Activated CD8-positive, alpha-beta T cell treated with anti-CD3 and anti-CD28 coated beads for 36 hours (primary cell): ENCODE results near the gene CCDC33. TPM values are rescaled to one million over a fixed set of nuclear protein-coding genes. Genes with fewer than 3 reads are reported as not detected.

Experiments used
- ATAC-seq: fragments of 200-7000 bp; cut with Tn5 transposase; one replicate; pipeline ENCODE4 v1.10.0; 2021; ENCODE audit warnings: mild to moderate bottlenecking, moderate library complexity
- CTCF ChIA-PET: fragments of 350-600 bp; sonication (Branson Sonifier 250); formaldehyde crosslinking; loops from one replicate; lab custom pipeline; 2021; ENCODE audit warnings: antibody characterized with exemption; lab: Charles Lee
- POLR2A ChIA-PET: fragments of 350-600 bp; sonication (Branson Sonifier 250); formaldehyde crosslinking; loops from one replicate; lab custom pipeline; 2021; ENCODE audit warnings: antibody characterized with exemption; lab: Charles Lee
- DNase-seq: peaks from one replicate; pipeline ENCODE4 v3.0.0-alpha.2; 2020
- H3K27ac Mint-ChIP-seq: one replicate; pipeline ENCODE4 v1.8.0; 2021; ENCODE audit warnings: mild to moderate bottlenecking, mixed read lengths
- H3K27me3 Mint-ChIP-seq: one replicate; pipeline ENCODE4 v1.8.0; 2021; ENCODE audit warnings: mixed read lengths
- H3K36me3 Mint-ChIP-seq: one replicate; pipeline ENCODE4 v1.8.0; 2021; ENCODE audit warnings: low read depth, mixed read lengths
- H3K4me1 Mint-ChIP-seq: one replicate; pipeline ENCODE4 v1.8.0; 2021; ENCODE audit warnings: low read depth, mixed read lengths
- H3K4me3 Mint-ChIP-seq: one replicate; pipeline ENCODE4 v1.8.0; 2021; ENCODE audit warnings: mild to moderate bottlenecking, moderate library complexity, mixed read lengths
- H3K9me3 Mint-ChIP-seq: one replicate; pipeline ENCODE4 v1.8.0; 2021; ENCODE audit warnings: mixed read lengths
- intact Hi-C: fragments of 100-400 bp; cut with micrococcal nuclease; formaldehyde crosslinking; loops from one replicate; pipeline ENCODE4 v1.10.0; 2022
- total RNA-seq, 2 experiments: library from RNA; stranded (reverse); gene quantifications; one replicate each; pipeline ENCODE4 v1.2.3, GENCODE V29; 2021
- TF ChIP-seq, protein P1 (sequence below): fragments of 200-600 bp; IDR thresholded peaks from one replicate; pipeline ENCODE4 v1.8.0; 2022; ENCODE audit warnings: antibody characterized with exemption, mild to moderate bottlenecking

The CCDC33 gene
- total RNA-seq, 2 experiments from 2014 or later: 0.16 to 0.38 TPM

DNA sequence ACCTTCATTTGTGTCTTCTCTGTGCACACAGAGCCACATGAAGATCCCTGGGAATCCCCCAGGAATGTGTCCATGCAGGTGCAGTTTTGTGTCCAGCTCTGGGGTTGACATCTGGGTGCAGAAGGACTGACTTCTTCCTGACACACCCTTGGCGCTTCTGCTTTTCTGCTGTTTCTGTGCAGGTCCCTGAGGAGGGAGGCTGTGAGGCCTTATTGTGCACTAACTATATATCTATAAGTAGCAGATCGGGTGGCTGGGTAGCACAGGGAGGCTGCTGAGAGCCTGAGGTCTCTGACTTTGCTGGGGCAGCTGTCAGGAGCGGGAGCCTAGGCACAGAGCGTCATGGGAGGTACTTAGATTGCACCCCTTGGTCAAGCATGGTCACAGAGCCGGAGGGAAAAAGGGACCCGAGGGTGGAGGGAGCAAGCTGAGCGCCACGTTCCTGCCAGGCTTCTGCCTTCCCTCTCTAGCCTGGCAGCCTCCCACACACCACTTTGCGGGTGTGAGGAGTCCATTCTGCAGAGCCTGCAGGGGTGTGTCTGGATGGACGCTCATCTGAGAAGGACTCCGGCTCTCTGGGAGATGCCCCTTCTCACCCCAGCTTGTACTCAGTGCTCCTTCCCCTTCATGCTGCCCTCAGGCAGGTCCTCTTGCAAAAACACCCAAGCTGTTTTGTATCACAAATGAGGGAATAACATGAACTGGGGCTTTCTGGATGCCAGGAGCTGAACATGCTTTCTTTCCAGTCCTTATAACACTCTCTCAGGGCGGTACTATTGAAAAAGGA, 23.9 kb downstream of the CCDC33 start:
- no peaks in the 10 kb centered on the region for H3K4me1 Mint-ChIP-seq
- intact Hi-C loops: no loop called here

DNA sequence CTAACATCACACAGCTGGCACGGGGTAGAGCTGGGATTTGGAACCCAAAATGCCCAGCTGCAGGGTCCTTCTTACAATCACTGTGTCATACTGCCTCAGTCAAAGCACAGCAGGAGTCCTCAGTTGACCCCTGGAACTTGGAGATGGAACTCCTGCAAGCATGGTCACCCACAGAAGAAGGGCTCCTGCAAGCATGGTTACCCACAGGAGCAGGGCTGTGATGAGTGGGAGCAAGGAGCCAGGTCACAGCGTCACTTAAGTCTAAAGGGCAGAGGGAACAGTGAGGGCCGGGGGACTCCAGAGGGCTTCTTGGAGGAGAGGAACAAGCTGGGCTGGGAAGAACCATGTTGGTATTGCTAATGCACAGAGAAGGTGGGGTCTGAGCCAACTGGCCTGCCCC, 24.9 kb downstream of the CCDC33 start:
- ChIA-PET POLR2A (no interaction called here), CTCF (no interaction called here)
- ATAC-seq (no peak), DNase-seq (no peak)
- TF ChIP-seq, protein P1, sequence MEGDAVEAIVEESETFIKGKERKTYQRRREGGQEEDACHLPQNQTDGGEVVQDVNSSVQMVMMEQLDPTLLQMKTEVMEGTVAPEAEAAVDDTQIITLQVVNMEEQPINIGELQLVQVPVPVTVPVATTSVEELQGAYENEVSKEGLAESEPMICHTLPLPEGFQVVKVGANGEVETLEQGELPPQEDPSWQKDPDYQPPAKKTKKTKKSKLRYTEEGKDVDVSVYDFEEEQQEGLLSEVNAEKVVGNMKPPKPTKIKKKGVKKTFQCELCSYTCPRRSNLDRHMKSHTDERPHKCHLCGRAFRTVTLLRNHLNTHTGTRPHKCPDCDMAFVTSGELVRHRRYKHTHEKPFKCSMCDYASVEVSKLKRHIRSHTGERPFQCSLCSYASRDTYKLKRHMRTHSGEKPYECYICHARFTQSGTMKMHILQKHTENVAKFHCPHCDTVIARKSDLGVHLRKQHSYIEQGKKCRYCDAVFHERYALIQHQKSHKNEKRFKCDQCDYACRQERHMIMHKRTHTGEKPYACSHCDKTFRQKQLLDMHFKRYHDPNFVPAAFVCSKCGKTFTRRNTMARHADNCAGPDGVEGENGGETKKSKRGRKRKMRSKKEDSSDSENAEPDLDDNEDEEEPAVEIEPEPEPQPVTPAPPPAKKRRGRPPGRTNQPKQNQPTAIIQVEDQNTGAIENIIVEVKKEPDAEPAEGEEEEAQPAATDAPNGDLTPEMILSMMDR: no peak
- no peak overlapping the region for H3K4me3 Mint-ChIP-seq
- peaks cover 14% of the 10 kb centered on the region for H3K27me3 Mint-ChIP-seq
- no peaks in the 10 kb centered on the region for H3K36me3 Mint-ChIP-seq
- intact Hi-C loops: no loop called here
- no peaks in the 10 kb centered on the region for H3K4me1 Mint-ChIP-seq
- no peak overlapping the region for H3K27ac Mint-ChIP-seq
- H3K9me3 Mint-ChIP-seq: no peaks in the 10 kb centered on the region

More for the DNA sequence above, 23.9 kb downstream of the CCDC33 start:
- ChIA-PET CTCF (no interaction called here), POLR2A (no interaction called here)
- Mint-ChIP-seq H3K27me3 (peaks cover 10% of the 10 kb centered on the region), H3K27ac (no peak overlapping the region), H3K36me3 (no peaks in the 10 kb centered on the region), H3K4me3 (no peak overlapping the region), H3K9me3 (no peaks in the 10 kb centered on the region)
- DNase-seq: no peak
- ATAC-seq: no peak
- TF ChIP-seq, protein P1: no peak

DNA sequence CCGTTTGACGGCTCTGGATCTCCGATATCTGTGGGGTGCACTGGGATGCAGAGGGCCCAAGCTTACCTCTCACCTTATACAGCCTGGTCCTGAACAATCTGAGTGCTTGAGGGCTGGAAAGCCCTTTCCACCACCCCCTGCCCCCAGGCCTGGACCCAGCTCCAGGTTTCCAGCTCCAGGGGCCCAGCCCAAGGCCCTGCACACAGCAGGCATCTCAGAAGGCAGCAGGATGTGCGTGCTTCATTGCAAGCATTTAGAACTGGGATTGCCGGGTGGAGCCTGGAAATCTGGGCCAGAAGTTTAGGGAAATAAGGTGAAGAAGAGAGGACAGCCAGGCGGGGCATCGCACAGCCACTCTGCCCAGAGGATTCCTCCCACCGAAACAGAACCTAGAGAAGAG, 25.6 kb downstream of the CCDC33 start:
- peaks cover 13% of the 10 kb centered on the region for H3K27me3 Mint-ChIP-seq
- intact Hi-C loops: no loop called here
- no peak overlapping the region for H3K4me3 Mint-ChIP-seq
- ChIA-PET POLR2A (no interaction called here), CTCF (no interaction called here)
- ATAC-seq (no peak), DNase-seq (no peak)
- no peaks in the 10 kb centered on the region for H3K9me3 Mint-ChIP-seq
- H3K27ac Mint-ChIP-seq: no peak overlapping the region
- H3K36me3 Mint-ChIP-seq: no peaks in the 10 kb centered on the region
- TF ChIP-seq, protein P1: no peak
- no peaks in the 10 kb centered on the region for H3K4me1 Mint-ChIP-seq

DNA sequence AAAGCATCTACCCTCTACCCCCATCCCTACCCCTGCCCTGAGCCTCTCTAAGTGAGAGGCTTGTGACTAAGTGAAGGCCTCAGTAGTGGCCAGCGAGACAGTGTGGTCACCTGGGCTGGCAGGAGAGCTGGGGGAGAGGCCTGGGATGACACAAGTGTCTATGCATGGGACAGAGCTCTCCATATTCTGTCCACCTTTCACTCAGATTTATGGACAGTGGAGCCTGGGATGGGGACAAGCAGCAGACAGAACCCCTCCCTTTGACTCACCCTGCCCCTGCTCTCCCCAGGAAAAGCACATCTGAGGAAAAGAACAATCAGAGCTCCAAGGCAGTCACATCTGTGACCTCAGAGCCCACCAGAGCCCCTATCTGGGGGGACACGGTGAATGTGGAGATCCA, 26.0 kb downstream of the CCDC33 start:
- ChIA-PET CTCF (interaction anchor here (1.1 kb wide), 1 partner anchor 60 kb away, joined by 3 read pairs; no protein-coding TSS in a partner anchor), POLR2A (no interaction called here)
- peaks cover 12% of the 10 kb centered on the region for H3K27me3 Mint-ChIP-seq
- no peaks in the 10 kb centered on the region for H3K36me3 Mint-ChIP-seq
- TF ChIP-seq, protein P1: no peak
- no peak overlapping the region for H3K4me3 Mint-ChIP-seq
- DNase-seq (no peak), ATAC-seq (no peak)
- intact Hi-C loops: no loop called here
- no peaks in the 10 kb centered on the region for H3K4me1 Mint-ChIP-seq
- H3K27ac Mint-ChIP-seq: no peak overlapping the region
- no peaks in the 10 kb centered on the region for H3K9me3 Mint-ChIP-seq

DNA sequence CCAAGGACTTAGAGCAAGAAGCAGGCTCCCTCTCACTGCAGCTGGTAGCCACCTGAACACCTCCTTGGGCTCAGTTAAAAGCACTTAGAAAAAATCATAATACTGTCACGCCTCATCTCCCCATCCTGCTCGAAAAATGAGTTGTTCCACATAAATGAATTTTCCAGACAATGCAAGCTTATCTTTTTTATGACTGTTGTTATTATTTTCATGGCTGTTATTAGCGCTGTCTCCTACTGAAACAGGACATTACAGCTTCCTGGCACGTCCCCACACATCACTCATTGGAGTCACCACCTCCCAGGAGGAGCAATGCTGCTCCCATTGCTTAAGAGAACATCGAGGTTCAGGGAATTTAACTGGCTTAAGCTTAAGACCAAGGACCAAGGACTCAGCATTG, 26.5 kb downstream of the CCDC33 start:
- ChIA-PET CTCF (interaction anchor here (1.1 kb wide), 1 partner anchor 60 kb away, joined by 3 read pairs; no protein-coding TSS in a partner anchor), POLR2A (no interaction called here)
- TF ChIP-seq, protein P1: no peak
- DNase-seq (no peak), ATAC-seq (no peak)
- peaks cover 12% of the 10 kb centered on the region for H3K27me3 Mint-ChIP-seq
- H3K27ac Mint-ChIP-seq: no peak overlapping the region
- intact Hi-C loops: no loop called here
- H3K36me3 Mint-ChIP-seq: no peaks in the 10 kb centered on the region
- H3K4me3 Mint-ChIP-seq: no peak overlapping the region
- no peaks in the 10 kb centered on the region for H3K9me3 Mint-ChIP-seq
- no peaks in the 10 kb centered on the region for H3K4me1 Mint-ChIP-seq
